ENCODE data around the gene RTL10. TPM values are rescaled to one million over a fixed set of nuclear protein-coding genes. Genes with fewer than 3 reads are reported as not detected.

Gene RTL10
- total and polyA plus RNA-seq, 2 donors (not counting 1 experiment from before 2014, with no cell fraction given): 6.4 to 15.2 TPM

DNA sequence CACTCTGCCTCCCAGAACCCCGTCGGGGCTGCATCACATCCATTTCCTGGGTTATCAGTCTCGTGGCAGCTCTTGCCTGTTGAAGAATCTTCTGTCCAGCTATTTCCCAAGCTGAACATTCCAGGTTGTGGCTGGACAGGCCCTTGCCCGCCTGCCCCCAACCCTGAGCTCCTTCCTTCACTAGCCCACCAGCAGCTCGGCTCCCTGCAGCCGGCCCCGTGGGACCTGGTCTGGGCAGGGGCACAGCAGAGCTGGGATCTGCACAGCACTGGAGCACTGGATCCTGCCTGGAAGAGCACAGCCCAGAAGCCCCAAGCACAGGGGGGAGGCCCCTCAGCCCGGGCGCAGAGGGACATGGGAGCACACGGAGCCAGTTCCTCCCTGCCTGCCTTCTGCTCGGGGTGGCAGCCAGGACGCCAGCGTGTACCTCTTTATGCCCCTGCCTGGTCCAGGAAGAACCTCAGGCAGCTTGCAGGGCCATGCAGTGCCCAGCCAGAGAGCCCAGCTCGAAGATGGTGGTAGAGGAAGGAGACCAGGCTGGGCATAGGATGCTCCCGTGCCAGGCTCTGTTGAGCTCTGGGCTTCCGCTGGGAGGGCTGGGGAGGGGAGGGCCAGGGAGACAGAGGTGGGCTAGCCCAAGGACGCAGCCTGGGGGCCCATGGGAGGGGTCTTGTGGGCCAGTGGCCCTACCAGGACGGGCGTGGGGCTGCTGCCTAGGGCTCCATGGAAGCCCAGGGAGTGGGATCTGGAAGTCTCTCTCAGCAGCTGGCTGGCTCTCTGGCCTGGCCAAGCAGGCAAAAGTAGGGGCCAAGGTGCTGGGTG lies 16.6 kb upstream of the RTL10 start:
- no peak overlapping the region for H3K27ac Mint-ChIP-seq
- intact Hi-C loops (cut with micrococcal nuclease): no loop called here
- H3K9me3 Mint-ChIP-seq (ENCODE audit: insufficient read depth): no peaks in the 10 kb centered on the region
- Histone ChIP-seq H3K27ac (ENCODE audit: low read length in 2 of 2) (no peak overlapping the region), H3K4me1 (ENCODE audit: control insufficient read depth in 2 of 2, insufficient read depth in 2 of 2, low read length in 2 of 2) (no peaks in the 10 kb centered on the region), H4K20me1 (ENCODE audit: control insufficient read depth, insufficient read depth, low read length, poor library complexity, severe bottlenecking) (no peaks in the 10 kb centered on the region), H3K79me2 (ENCODE audit: control insufficient read depth, insufficient read depth, low read length) (peaks cover 3% of the 10 kb centered on the region), H3K36me3 (replicated peaks in 1 of 2; ENCODE audit: control extremely low read depth in 1 of 2, control insufficient read depth in 1 of 2, extremely low read depth in 1 of 2, insufficient read depth in 2 of 2, low read length in 1 of 2) (no peaks in the 10 kb centered on the region), H3K9me3 (ENCODE audit: control extremely low read depth in 1 of 3, control insufficient read depth in 2 of 3, insufficient read depth in 1 of 3, low read length in 2 of 3) (no peaks in the 10 kb centered on the region), H3K4me2 (replicated peaks; ENCODE audit: low read depth, low read length, poor library complexity, severe bottlenecking) (no peak overlapping the region), H3K9ac (ENCODE audit: low read length) (no peak overlapping the region), H3K4me3 (ENCODE audit: control extremely low read depth in 1 of 5, extremely low read depth in 1 of 5, insufficient read depth in 1 of 5, low read depth in 2 of 5, low read length in 4 of 5) (no peak overlapping the region), H3K27me3 (replicated peaks in 1 of 4; ENCODE audit: control extremely low read depth in 1 of 4, control insufficient read depth in 3 of 4, insufficient read depth in 4 of 4, low read length in 3 of 4) (no peaks in the 10 kb centered on the region), H2AFZ (ENCODE audit: insufficient read depth, low read depth, low read length, poor library complexity, severe bottlenecking) (no peak overlapping the region)
- no peak for ATAC-seq (ENCODE audit: low read depth)
- H3K4me3 Mint-ChIP-seq: no peak overlapping the region
- ChIA-PET CTCF (interaction anchor here (0.6 kb wide), 1 partner anchor 32 kb away, joined by 3 read pairs; no protein-coding TSS in a partner anchor), POLR2A (no interaction called here)
- TF ChIP-seq CTCF (IDR thresholded peaks at IDR 0.05) (no peak), EZH2 (IDR thresholded peaks at IDR 0.05; ENCODE audit: borderline replicate concordance, insufficient read depth, low read depth, low read length, poor library complexity, severe bottlenecking) (no peak)
- no peaks in the 10 kb centered on the region for H3K27me3 Mint-ChIP-seq
- H3K4me1 Mint-ChIP-seq: no peaks in the 10 kb centered on the region
- WGBS (ENCODE audit: insufficient coverage): 93% methylated on average over 18 of the region's 19 CpGs
- DNase-seq: no peak

Measured in B cell (primary cell).